Testis (tissue), 2 donors: Measurements from ENCODE around the gene NUDT15.

Source experiments
- CTCF ChIP-seq, 3 experiments: fragments of 450-650 bp in 2 of 3; fragments of 200-600 bp in 1 of 3; sonication (generic) in 1 of 3; IDR thresholded peaks; one replicate each; pipeline ENCODE4 v1.5.1; 2016 to 2019; ENCODE audit warnings: antibody characterized with exemption in 3 of 3, mild to moderate bottlenecking in 2 of 3, moderate library complexity in 1 of 3
- POLR2A ChIP-seq: fragments of 450-650 bp; IDR thresholded peaks from one replicate; pipeline ENCODE4 v1.6.1; 2017; ENCODE audit warnings: antibody characterized with exemption, mild to moderate bottlenecking, moderate library complexity

DNA sequence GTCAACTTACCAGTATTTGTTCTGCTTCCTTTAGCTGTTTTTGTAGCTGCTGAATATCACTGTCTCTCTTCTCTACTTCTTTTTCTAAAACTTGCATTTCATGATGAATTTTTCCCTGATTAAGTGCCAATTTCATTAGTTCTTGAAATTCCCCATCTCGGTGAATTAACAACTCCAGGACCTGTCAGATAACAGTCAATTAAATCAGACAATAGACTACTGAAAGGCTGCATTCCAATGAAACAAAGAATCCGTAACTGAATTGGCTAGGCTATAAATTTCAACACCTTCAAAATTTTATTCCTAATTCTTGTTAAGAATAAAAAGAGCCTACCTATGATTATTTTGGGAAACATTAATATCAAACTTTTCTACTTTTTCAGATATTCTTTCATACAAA lies 48.7 kb downstream of the NUDT15 start:
- no peak for TF ChIP-seq CTCF (IDR thresholded peaks at IDR 0.05)
- TF ChIP-seq POLR2A, result no peak
